Aorta (tissue), 5 donors: ENCODE measurements around the gene VSIR. TPM values are rescaled to one million over a fixed set of nuclear protein-coding genes. Genes with fewer than 3 reads are reported as not detected.

Source experiments
- ATAC-seq: fragments of 200-7000 bp; cut with Tn5 transposase; one replicate; pipeline ENCODE4 v1.9.1; 2022; ENCODE audit warnings: moderate library complexity; ENCODE audit not compliant: low FRiP score
- DNase-seq, 2 donors: peaks; one replicate each; pipeline ENCODE4 v3.0.0-alpha.2; 2020
- H3K27ac ChIP-seq, 2 donors: one replicate each; pipeline ENCODE4 v1.5.1; 2013; ENCODE audit warnings: low read length in 2 of 2, mild to moderate bottlenecking in 2 of 2, moderate library complexity in 2 of 2, control low read depth in 1 of 2, inconsistent platforms in 1 of 2, low read depth in 1 of 2
- H3K27me3 ChIP-seq, 2 donors: one replicate each; pipeline ENCODE4 v1.6.1; 2013; ENCODE audit warnings: control low read depth in 1 of 2, low read length in 1 of 2, mild to moderate bottlenecking in 1 of 2, moderate library complexity in 1 of 2; ENCODE audit not compliant: insufficient read depth in 2 of 2, control insufficient read depth in 1 of 2
- H3K36me3 ChIP-seq, 2 donors: one replicate each; pipeline ENCODE4 v1.6.1; 2013; ENCODE audit warnings: control low read depth in 1 of 2, low read length in 1 of 2, mild to moderate bottlenecking in 1 of 2; ENCODE audit not compliant: insufficient read depth in 2 of 2, control insufficient read depth in 1 of 2
- H3K4me1 ChIP-seq, 2 donors: one replicate each; pipeline ENCODE4 v1.6.1; 2013; ENCODE audit warnings: low read length in 2 of 2, control low read depth in 1 of 2, mild to moderate bottlenecking in 1 of 2, moderate library complexity in 1 of 2; ENCODE audit not compliant: insufficient read depth in 2 of 2, control insufficient read depth in 1 of 2
- H3K4me3 ChIP-seq, 2 donors: one replicate each; pipeline ENCODE4 v1.5.1; 2013; ENCODE audit warnings: low read length in 2 of 2, control low read depth in 1 of 2, mild to moderate bottlenecking in 1 of 2
- H3K9me3 ChIP-seq: one replicate; pipeline ENCODE4 v1.6.1; 2013; ENCODE audit warnings: mild to moderate bottlenecking, low read length; ENCODE audit not compliant: control insufficient read depth
- WGBS, 2 donors: extraction: QIAGEN DNeasy Blood & Tissue Kit; methylation state at CpG; one replicate each; pipeline ENCODE4 v1.1.7; 2013; 5-methylcytosine and 5-hydroxymethylcytosine counted together
- intact Hi-C, 2 donors: fragments of 100-400 bp; cut with DNase I; formaldehyde crosslinking; loops; one replicate each; pipeline versions ENCODE4 v1.14.2 to v1.15.0; 2022
- polyA plus RNA-seq, 2 donors: library from polyadenylated mRNA; stranded (reverse); fragments of 200-250 nt; gene quantifications; one replicate each; pipeline ENCODE4 v1.2.3, GENCODE V29; 2013
- total RNA-seq, 2 donors: library from RNA; stranded (reverse); fragmentation: NEBNext Ultra II Directional; extraction: Animal tissue kit (Norgen Biotek cat#: 25700); gene quantifications; one replicate each; pipeline ENCODE4 v1.2.1, GENCODE V29; 2021
- donor health status: healthy with polysubstance abuse.
- donor health status: Bipolar disorder and iron deficiency.
- donor health status: DM: no; HTN: no; CAD: no.
- donor health status: DM: no; HTN: no; CAD: no.
- donor health status: DM: yes; HTN: yes; CAD: no.

VSIR gene
- total and polyA plus RNA-seq, 4 donors, result 44.7 to 123 (median 69.9) TPM

- H3K9me3 ChIP-seq, result no peaks in the 10 kb centered on the region
These were observed 6.8 kb upstream of the VSIR start for GRCh38 chr10:71780156-71780555.

GRCh38 chr10:71779641-71780040 lies 6.3 kb upstream of the VSIR start:
- intact Hi-C loops, result no loop called here
- H3K27ac ChIP-seq, result no peak overlapping the region
- H3K4me1 ChIP-seq, result no peaks in the 10 kb centered on the region
- H3K9me3 ChIP-seq, result no peaks in the 10 kb centered on the region
- no peak overlapping the region for H3K4me3 ChIP-seq
- 90 to 94% methylated on average over 6 of the region's 6 CpGs for WGBS, 2 donors
- no peaks in the 10 kb centered on the region for H3K27me3 ChIP-seq
- ATAC-seq (no peak), DNase-seq (no peak)
- no peaks in the 10 kb centered on the region for H3K36me3 ChIP-seq

More at GRCh38 chr10:71780156-71780555, 6.8 kb upstream of the VSIR start:
- Histone ChIP-seq H3K4me1 (no peaks in the 10 kb centered on the region), H3K4me3 (no peak overlapping the region), H3K36me3 (no peaks in the 10 kb centered on the region), H3K27ac (no peak overlapping the region), H3K27me3 (no peaks in the 10 kb centered on the region)
- intact Hi-C loops, result no loop called here
- ATAC-seq, result no peak
- no peak for DNase-seq
- 89 to 92% methylated on average over 7 of the region's 7 CpGs for WGBS, 2 donors

GRCh38 chr10:71778071-71778825 lies 4.9 kb upstream of the VSIR start:
- no peak overlapping the region for H3K4me3 ChIP-seq
- no peaks in the 10 kb centered on the region for H3K27me3 ChIP-seq
- intact Hi-C loops, result no loop called here
- DNase-seq, result peak in 1 of 2 donors; percentile 19
- WGBS, 2 donors, result 78 to 97% methylated on average over 11 of the region's 11 CpGs
- H3K4me1 ChIP-seq, result peaks cover 0 to 2% of the 10 kb centered on the region in 2 donors
- no peaks in the 10 kb centered on the region for H3K36me3 ChIP-seq
- no peak overlapping the region for H3K27ac ChIP-seq
- no peaks in the 10 kb centered on the region for H3K9me3 ChIP-seq
- no peak for ATAC-seq

GRCh38 chr10:71777213-71777985 lies 4.1 kb upstream of the VSIR start:
- no peaks in the 10 kb centered on the region for H3K9me3 ChIP-seq
- H3K4me3 ChIP-seq, result no peak overlapping the region
- intact Hi-C loops, result no loop called here
- DNase-seq, result peak in 1 of 2 donors; percentile 25
- ATAC-seq, result no peak
- H3K36me3 ChIP-seq, result no peaks in the 10 kb centered on the region
- WGBS, 2 donors, result 92 to 95% methylated on average over 17 of the region's 17 CpGs
- H3K27ac ChIP-seq, result no peak overlapping the region
- no peaks in the 10 kb centered on the region for H3K27me3 ChIP-seq
- H3K4me1 ChIP-seq, result peaks cover 0 to 2% of the 10 kb centered on the region in 2 donors

DNA sequence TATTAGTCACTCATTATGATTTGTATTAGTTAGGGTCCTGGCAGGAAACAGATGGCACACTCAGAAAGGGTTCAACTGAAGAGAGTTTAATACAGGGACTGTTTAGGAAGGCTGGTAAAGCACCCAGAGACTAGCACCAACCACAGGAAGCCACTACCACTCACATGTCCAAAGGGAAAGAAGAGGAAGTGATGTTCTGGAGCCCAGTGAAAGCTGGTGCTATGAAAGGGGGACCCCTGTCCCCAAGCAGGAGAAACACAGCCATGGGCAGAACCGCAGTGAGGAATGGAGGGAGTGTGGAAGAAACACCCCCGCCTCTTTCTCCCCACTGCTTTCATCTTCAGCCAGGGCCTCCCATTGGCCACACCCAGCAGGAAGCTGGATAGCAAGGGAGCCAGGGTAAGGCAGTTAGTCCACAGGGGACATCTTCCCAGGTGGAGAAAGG lies 3.2 kb upstream of the VSIR start:
- peak in 1 of 2 donors; percentile 33 for DNase-seq
- WGBS, 2 donors, result 85 to 94% methylated on average over 2 of the region's 2 CpGs
- peaks cover 0 to 4% of the 10 kb centered on the region in 2 donors for H3K4me1 ChIP-seq
- H3K9me3 ChIP-seq, result no peaks in the 10 kb centered on the region
- no peak overlapping the region for H3K27ac ChIP-seq
- intact Hi-C loops, result no loop called here
- no peak for ATAC-seq
- H3K36me3 ChIP-seq, result no peaks in the 10 kb centered on the region
- H3K27me3 ChIP-seq, result no peaks in the 10 kb centered on the region
- no peak overlapping the region for H3K4me3 ChIP-seq

GRCh38 chr10:71774916-71775702 lies 1.8 kb upstream of the VSIR start:
- peaks cover 0 to 4% of the 10 kb centered on the region in 2 donors for H3K4me1 ChIP-seq
- no peaks in the 10 kb centered on the region for H3K36me3 ChIP-seq
- no peak for ATAC-seq
- no peak overlapping the region for H3K27ac ChIP-seq
- no peak overlapping the region for H3K4me3 ChIP-seq
- 62 to 92% methylated on average over 3 of the region's 3 CpGs for WGBS, 2 donors
- DNase-seq, result peak in 1 of 2 donors; percentile 71
- intact Hi-C loops, result loop anchor here in 1 of 2 donors (5.0 kb wide), 1 partner anchor 163 kb away; no protein-coding TSS in a partner anchor
- no peaks in the 10 kb centered on the region for H3K9me3 ChIP-seq
- H3K27me3 ChIP-seq, result no peaks in the 10 kb centered on the region

DNA sequence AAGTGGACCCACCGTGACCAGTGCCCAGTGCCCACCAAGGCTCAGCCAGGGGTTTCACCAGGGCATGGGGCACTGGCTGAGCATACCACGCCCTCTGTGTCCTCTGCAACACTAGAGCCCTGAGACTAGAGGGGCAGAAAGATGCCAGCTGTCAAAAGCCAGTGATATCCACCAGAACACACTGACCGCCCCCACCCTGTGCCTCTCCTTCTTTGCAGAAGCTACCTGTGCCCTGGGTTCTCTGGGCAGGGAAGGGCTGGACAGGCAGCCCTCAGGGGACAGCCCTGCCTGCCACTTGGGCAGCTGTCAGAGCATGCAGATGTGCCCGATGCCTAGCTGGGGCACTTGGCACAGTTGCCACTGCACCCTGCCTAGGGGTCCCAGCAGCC lies 494 bp downstream of the VSIR start:
- DNase-seq (peak in 1 of 2 donors; percentile 72), ATAC-seq (peak; percentile 19)
- intact Hi-C loops, result loop anchor here in 1 of 2 donors (2.0 to 5.0 kb wide), 2 partner anchors 60 to 161 kb away; no protein-coding TSS in a partner anchor
- no peaks in the 10 kb centered on the region for H3K36me3 ChIP-seq
- H3K9me3 ChIP-seq, result no peaks in the 10 kb centered on the region
- H3K4me3 ChIP-seq, result peak overlapping the region; percentile 39 to 46
- H3K4me1 ChIP-seq, result peaks cover 0 to 8% of the 10 kb centered on the region in 2 donors
- 13 to 22% methylated on average over 4 of the region's 4 CpGs for WGBS, 2 donors
- no peaks in the 10 kb centered on the region for H3K27me3 ChIP-seq
- H3K27ac ChIP-seq, result peak overlapping the region; percentile 62 to 92
